Erythroblast (primary cell): Measurements from ENCODE around the gene B4GALT3.
"Not testable (repeated sequence)": the region's sequence is repeated elsewhere in the genome, so short reads cannot be mapped to it uniquely, and the experiment has no call there.

ENCODE experiments used
- DNase-seq, 2 experiments: peaks; one replicate each; lab custom pipeline; 2025; lab: John Stamatoyannopoulos, UW
- GATA1 ChIP-seq: IDR thresholded peaks from 2 replicates; pipeline ENCODE4 v1.6.1; 2011; ENCODE audit warnings: low read depth, mild to moderate bottlenecking, control low read depth, low read length, moderate library complexity
- POLR2A ChIP-seq: IDR thresholded peaks from 2 replicates; pipeline ENCODE4 v1.6.1; 2011; ENCODE audit warnings: mild to moderate bottlenecking, low read length

Gene B4GALT3

DNA sequence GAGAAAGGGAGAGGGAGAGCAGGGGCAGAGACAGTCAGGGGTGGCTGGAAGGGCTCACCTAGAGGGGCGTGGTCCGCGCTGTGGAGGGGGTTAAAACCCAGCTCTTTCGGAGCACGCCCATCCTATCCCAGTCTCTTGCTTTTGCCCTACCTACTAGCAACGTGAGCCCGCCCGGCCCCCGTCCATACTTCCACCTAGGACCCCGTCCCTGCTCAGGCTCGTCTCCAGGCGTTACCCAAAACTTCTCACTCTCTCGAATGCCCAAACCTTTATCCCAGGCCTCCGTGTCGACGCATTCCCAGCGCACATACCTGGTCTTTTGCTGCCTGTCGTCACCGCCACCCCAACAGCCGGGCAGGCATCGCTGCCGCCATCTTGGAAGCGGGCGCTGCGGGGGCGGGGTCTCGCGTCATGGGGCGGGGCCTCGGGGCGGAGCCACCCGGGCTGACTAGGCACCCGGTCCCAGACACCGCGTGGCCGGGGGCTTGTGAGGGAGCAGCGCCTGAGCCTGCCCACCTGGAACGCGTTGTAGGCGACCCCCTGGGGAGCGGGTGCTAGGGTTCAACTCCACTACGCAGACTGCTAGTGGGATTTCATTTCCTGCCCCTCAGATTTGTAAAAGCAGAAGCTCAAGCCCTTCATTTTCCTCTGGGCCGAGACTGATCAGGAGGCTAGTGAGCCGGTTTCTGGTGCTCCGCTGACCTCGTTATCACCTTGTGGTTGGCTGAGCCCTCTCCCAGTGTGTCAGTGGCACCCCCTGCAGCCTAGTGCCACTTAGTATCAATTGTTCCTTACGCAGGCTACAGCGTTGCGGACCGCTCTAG, at the start of gene B4GALT3:
Gene B4GALT3, minus strand, starts transcription at position 396 of the 824 bp plus-strand sequence. CDS start 1,447 bp downstream, outside the sequence.
- DNase-seq = peak; percentile 90 to 94
- TF ChIP-seq POLR2A = peak; percentile 94
- no peak for TF ChIP-seq GATA1

DNA sequence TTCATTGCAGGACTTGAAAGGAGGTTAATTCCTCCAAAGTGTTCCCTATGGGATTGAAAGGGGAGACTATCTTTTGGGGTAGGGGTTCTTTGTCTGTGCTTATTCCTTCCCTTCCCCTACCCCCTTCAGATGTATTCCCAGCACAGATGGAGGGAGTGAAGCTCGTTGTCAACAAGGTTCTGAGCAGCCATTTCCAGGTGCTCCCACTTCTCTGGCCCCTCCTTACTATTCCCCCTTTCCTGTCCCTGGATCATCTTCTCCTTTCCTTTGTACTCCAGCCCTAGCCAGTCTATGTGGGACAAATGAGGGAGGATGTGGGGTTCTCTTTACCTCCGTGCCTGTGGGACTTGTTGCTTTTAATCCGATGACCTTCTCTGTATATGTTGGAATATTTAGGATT, 49.5 kb upstream of the B4GALT3 start:
- DNase-seq = no peak
- no peak for TF ChIP-seq POLR2A
- TF ChIP-seq GATA1 = no peak

DNA sequence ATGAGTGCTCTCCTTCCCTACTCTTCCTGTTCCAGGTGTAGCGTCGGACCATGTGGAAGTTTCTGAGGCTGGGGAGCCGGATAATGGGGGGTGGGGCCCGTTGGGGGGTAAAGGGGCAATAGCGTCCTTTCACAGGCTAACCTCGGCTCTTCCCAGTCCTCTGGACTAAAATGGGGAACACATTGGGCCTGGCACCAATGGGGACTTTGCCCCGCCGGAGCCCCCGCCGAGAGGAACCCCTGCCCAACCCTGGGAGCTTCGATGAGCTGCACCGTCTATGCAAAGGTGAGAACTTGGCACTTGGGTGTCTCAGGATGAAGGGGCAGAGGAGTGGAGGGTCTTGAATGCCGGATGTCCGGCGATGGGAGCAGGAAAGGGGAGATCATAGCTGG, 49.0 kb upstream of the B4GALT3 start:
- no peak for DNase-seq
- TF ChIP-seq POLR2A = no peak
- no peak for TF ChIP-seq GATA1

DNA sequence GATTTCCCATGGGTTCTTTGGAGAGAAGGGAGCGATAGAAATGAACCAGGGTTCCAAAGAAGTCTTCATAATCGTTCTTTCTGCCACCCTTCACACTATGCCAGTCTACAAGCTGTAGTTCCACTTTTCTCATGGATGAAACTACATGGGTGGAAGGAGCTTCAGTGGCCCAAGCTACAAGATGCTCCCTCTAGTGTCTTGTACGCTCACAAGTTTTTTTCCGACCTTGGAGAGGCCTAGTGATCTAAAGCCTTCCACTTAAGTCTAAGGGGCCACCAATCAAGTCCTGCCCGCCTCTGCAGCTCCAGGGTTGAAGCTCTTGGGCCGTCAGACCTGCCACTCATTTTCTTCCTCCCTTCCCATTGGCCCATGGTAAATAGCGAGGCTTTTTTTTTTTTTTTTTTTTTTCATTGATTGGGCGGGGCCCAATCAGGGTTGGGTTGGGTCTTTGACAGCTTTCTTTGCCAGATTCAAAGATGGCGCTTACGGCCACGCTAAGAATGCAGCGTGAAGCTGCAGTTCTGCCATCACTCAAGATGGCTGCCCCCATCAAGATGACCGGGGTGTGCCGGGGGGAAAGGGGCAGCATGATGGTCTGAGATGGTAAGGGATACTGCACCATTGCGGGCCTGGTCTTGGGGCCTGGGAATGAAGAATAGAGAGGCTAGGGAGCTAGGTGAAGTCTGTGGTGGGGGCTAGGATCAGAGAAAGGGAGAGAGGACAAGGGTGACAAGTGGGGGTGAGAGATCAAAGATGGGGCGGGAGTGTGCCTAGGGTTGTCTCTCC, 48.4 kb upstream of the B4GALT3 start, which contains the start of gene TOMM40L:
Gene TOMM40L, plus strand, starts transcription at position 527 of the 786 bp plus-strand sequence. CDS start 430 bp downstream, outside the sequence.
- peak; percentile 92 to 97 for DNase-seq
- TF ChIP-seq GATA1 (no peak), POLR2A (peak; percentile 49)

DNA sequence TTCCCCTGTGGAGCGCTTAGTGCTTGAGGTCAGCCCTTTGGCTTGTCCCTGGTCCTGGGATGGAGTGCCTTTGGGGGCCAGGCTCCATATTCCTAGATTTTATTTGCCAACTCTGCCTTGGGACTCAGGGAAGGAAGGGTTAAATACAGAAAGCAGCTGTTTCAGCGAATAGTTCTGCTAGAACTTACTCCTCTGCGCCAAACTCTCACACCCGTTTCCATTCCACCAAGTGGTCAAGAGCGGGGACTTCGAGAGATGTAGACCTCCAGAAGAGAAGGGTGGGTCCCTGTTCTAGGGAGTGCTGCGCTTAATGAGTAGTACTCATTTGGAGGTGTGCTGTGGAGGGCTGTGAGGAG, 47.8 kb upstream of the B4GALT3 start:
- DNase-seq = no peak
- TF ChIP-seq GATA1 = no peak
- no peak for TF ChIP-seq POLR2A

DNA sequence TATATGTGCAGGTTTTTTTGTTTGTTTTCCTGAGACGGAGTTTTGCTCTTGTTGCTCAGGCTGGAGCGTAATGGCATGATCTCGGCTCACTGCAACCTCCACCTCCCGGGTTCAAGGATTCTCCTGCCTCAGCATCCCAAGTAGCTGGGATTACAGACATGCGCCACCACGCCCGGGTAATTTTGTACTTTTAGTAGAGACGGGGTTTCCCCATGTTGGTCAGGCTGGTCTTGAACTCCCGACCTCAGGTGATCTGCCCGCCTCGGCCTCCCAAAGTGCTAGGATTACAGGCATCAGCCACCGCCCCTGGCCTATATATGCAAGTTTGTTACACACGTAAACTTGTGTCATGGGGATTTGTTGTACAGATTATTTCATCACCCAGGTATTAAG, 47.4 kb upstream of the B4GALT3 start:
- not testable (repeated sequence) for DNase-seq

DNA sequence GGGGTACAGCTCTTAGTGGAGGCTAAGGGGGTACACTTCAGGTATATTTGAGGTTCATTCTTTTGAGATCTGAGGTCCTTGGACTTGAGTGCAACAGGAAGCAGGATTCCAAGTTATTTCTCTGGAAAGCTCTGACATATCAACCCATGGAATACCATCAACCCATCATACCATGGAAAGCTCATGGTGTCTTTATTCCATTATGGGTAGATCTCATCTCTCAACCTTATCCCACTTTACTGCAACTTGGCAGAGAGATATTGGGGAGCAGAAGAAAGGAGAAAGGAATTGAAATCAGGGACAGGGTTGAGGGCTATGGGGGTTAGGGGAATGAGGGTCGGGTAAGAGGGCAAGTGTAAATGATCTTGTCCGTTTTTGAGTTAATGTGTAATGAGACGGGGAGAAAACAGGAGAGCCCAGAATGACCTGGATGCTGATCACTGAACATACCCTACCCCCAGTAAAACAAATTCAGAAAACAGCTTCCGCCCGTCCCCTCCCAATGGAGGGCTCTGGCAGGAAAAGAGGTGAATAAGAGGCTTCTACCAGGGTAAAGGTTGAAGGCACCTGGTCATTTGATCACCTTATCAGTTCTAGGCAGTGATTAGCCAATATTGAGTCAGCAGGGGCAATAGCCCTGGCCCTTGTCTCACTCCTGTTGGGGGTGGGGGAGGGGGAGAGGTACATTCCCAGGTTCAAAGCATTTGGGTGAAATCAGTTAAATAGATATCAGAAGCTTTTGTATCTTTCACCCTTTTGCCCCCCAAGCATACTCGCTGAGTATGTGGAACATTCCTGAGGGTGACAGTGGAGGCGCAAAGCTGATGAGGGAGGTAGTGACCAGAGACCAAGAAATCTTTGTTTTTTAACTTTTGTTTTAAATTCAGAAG, 46.7 kb upstream of the B4GALT3 start:
- TF ChIP-seq GATA1 = no peak
- no peak for TF ChIP-seq POLR2A
- DNase-seq = no peak

DNA sequence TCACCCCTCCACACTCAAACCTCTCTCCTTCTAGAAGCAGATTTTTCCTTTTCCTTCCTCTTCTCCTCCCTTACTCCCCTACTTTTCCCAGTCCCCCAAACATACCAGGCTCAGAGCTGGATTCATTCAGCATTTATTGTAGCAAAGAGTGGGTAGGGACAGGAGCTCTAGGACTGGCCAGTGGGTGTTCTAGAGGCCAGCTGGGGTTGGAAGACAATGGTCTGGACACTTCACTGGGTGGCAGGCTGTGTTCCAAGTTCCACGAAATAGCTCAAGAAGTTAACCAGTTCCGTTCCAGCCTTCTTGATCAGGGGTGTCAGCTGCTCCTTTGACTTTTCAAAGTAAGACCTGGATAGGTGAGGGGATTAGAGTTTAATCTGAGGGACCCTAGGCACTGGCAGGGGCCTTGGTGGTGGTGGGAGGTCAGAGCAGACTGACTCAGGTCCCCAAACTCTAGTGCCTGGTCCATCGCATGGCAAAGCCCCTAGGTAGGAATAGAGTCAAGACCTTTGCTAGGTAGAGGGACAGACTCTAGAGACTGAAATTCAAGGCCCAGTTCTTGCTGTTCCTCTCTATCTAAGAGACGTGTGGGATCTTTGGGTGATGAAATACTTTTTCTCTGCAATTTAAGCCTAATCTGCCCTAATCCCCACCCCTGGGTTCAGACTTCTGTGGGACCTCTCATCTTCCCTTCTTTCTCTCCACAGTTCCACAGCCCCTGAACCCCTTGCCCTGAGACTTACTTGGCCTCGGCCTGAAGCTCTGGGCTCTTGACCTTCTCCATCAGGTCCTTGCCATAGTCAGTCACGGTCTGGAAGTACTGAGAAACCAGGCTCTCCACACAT, 45.1 kb upstream of the B4GALT3 start:
- TF ChIP-seq POLR2A (no peak), GATA1 (no peak)
- no peak for DNase-seq

DNA sequence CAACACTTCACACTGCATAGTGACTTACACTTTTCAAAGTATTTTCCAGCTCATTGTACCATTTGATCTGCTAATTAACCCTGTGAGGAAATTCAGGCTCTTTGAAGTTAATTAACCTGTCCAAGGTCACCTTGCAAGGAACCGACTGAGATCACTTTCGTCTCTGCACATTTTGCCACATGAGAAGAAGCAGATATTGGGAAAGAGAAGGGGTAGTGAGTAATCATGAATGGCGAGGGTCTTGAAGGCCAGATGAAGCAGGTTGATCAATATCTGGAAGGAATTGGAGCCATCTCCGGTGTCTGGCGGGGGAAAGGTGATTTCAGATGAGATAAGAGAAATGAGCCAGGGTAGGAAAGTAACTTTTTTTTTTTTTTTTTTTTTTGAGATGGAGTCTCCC, 42.7 kb upstream of the B4GALT3 start:
- no peak for TF ChIP-seq POLR2A
- TF ChIP-seq GATA1 = no peak
- DNase-seq = no peak

DNA sequence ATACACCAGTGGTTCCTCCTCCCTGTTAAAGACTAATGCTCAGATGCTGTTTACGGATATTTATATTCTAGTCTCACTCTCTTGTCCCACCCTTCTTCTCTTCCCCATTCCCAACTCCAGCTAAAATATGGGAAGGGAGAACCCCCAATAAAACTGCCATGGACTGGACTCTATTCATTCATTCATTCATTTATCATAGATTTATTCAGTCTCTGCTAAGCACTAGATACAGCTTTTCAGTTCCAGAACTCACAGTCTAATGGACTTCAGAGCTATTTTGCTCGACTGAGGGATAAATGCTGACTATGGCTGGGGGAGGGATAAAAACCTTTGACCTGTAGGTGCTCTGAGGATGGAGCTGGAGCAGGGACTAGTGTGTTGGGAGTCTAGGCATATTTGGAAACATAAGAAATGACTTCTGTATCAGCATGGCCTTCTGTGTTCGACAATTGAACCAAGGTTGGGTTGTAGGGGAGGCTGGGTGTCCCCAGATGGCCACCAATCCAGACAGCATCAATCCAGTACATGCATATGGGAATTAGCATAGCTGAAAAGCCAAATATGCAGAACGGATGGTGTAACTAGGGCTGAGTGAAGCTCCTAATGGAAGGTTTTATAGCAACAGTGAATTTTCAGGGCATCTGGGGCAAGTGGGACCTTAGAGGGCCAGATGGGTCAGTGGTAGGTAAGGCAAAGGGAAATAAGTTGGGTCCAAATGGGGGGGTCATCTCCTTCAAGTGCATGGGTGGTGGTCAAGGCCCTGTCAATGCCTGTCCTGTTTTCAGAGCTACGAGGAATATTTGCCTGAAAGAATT, 42.0 kb upstream of the B4GALT3 start:
- DNase-seq = no peak
- no peak for TF ChIP-seq POLR2A
- TF ChIP-seq GATA1 = no peak

DNA sequence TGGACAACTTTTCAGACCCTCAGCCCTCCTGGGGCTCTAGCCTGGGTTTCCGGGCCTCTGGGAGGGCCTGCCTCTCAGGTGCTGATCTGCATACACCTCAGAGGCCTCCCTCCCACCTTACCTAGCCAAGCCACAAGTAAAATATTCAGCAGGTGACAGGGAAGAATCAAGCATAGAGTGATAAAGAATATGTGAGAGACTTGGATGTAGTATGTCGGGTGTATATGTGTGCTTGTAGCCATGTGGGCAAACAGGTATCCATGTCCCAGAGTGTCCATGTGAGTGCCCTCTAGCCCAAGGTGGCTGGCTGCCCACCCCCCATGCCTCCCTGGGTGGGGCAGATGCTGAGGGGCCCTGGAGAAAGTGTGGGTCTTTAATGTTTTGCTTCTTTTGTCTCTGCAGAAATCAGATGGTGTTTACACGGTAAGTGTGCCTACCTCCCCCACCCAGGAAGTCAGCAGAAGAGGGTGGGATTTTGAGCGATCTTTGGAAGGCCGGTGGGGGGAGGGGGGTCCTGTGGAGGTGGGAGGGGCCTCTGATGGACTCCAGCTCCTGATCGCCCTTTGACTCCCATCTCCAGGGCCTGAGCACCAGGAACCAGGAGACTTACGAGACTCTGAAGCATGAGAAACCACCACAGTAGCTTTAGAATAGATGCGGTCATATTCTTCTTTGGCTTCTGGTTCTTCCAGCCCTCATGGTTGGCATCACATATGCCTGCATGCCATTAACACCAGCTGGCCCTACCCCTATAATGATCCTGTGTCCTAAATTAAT, 41.2 kb upstream of the B4GALT3 start:
- no peak for TF ChIP-seq GATA1
- TF ChIP-seq POLR2A = no peak

More for the DNA sequence above, 41.2 kb upstream of the B4GALT3 start:
- no peak for DNase-seq
